Natural killer cell (primary cell): Measurements from ENCODE around the gene SLC47A2. TPM values are rescaled to one million over a fixed set of nuclear protein-coding genes. Genes with fewer than 3 reads are reported as not detected.
A peak's percentile ranks its signal among the peaks of the same experiment; 100 is the strongest.

ENCODE experiments used
- ATAC-seq, 3 donors: fragments of 150-1000 bp in 2 of 3; fragments of 200-7000 bp in 1 of 3; cut with Tn5 transposase; 1 replicate in 1 of 3; 2 replicates in 2 of 3; pipeline ENCODE4 v1.10.0; 2021; ENCODE audit warnings: mild to moderate bottlenecking in 2 of 3, moderate library complexity in 2 of 3
- DNase-seq, 2 donors: peaks; one replicate each; pipeline versions ENCODE4 v3.0.0 to v3.0.0-alpha.2; 2013 to 2021; ENCODE audit warnings: mixed read lengths in 1 of 2
- H3K27ac ChIP-seq: one replicate; pipeline ENCODE4 v1.5.1; 2013; ENCODE audit warnings: mild to moderate bottlenecking, low read length
- H3K27me3 ChIP-seq: one replicate; pipeline ENCODE4 v1.6.1; 2013; ENCODE audit warnings: low read length; ENCODE audit not compliant: control insufficient read depth, insufficient read depth
- H3K36me3 ChIP-seq: one replicate; pipeline ENCODE4 v1.6.1; 2013; ENCODE audit warnings: low read length; ENCODE audit not compliant: control insufficient read depth, insufficient read depth
- H3K4me1 ChIP-seq: one replicate; pipeline ENCODE4 v1.6.1; 2013; ENCODE audit warnings: low read length; ENCODE audit not compliant: control insufficient read depth, insufficient read depth
- H3K4me3 ChIP-seq: one replicate; pipeline ENCODE4 v1.5.1; 2013; ENCODE audit warnings: low read length
- H3K9me3 ChIP-seq: one replicate; pipeline ENCODE4 v1.6.1; 2013; ENCODE audit warnings: low read length; ENCODE audit not compliant: control insufficient read depth, insufficient read depth
- H3K27ac Mint-ChIP-seq, 2 donors: one replicate each; pipeline ENCODE4 v1.8.0; 2022; ENCODE audit warnings: mild to moderate bottlenecking in 2 of 2, mixed read lengths in 2 of 2, moderate library complexity in 1 of 2
- H3K27me3 Mint-ChIP-seq, 2 donors: one replicate each; pipeline ENCODE4 v1.8.0; 2022; ENCODE audit warnings: low read depth in 2 of 2, mixed read lengths in 2 of 2
- H3K36me3 Mint-ChIP-seq: one replicate; pipeline ENCODE4 v1.8.0; 2022; ENCODE audit warnings: mixed read lengths
- H3K4me1 Mint-ChIP-seq, 2 donors: one replicate each; pipeline ENCODE4 v1.8.0; 2022; ENCODE audit warnings: mixed read lengths in 2 of 2
- H3K4me3 Mint-ChIP-seq: one replicate; pipeline ENCODE4 v1.8.0; 2022; ENCODE audit warnings: mild to moderate bottlenecking, moderate library complexity, mixed read lengths
- H3K9me3 Mint-ChIP-seq, 2 donors: one replicate each; pipeline ENCODE4 v1.8.0; 2022; ENCODE audit warnings: mixed read lengths in 2 of 2
- WGBS: methylation state at CpG from one replicate; pipeline ENCODE4 v1.1.7; 2013; ENCODE audit warnings: missing lambda C conversion rate; ENCODE audit not compliant: insufficient coverage; 5-methylcytosine and 5-hydroxymethylcytosine counted together
- intact Hi-C: fragments of 100-400 bp; cut with micrococcal nuclease; formaldehyde crosslinking; loops from one replicate; pipeline ENCODE4 v1.14.2; 2022
- total RNA-seq, 4 donors: library from RNA; stranded (reverse); fragments of 120-200 nt in 1 of 4; gene quantifications; one replicate each; pipeline versions ENCODE4 v1.2.3 to v1.2.4, GENCODE V29; 2013 to 2022
- TF ChIP-seq, protein P1 (sequence below): fragments of 200-600 bp; IDR thresholded peaks from one replicate; pipeline ENCODE4 v1.8.0; 2022; ENCODE audit warnings: antibody characterized with exemption

Gene SLC47A2
- total RNA-seq, 3 donors from 2014 or later (not counting 1 experiment from before 2014, with no cell fraction given) = not detected

DNA sequence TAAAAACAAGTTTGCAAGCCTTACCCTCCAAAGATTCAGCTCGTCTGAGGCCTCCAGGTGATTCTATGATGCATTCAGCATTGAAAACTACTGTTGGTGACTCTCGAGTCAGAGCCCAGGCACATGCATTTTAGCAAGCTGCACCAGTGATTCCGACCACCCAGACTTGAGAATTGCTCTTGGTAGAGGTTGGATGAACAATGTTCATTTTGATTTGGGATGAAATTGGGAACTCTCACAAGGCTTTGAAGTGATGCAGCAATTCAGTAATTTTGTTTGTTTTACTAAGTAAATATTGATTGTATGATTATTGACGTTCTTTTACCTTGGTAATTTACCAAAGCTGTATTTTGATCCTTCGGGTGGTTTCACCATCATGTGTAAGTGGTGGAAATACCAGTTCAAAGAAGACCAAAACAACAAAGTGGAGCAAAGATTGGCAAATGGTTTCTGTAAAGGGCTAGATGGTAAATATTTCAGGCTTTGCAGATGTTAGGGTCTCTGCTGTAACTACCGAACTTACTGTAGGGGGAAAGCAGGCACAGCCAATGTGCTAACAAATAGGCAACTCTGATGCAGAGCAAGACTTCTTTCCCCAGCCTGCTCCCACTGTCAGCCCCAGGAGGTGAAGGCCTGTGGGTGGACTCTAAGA is 56.0 kb downstream of the SLC47A2 start:
- no peaks in the 10 kb centered on the region for H3K9me3 Mint-ChIP-seq
- H3K27me3 Mint-ChIP-seq = no peaks in the 10 kb centered on the region
- peaks cover 25% of the 10 kb centered on the region for H3K36me3 Mint-ChIP-seq
- Histone ChIP-seq H3K4me1 (no peaks in the 10 kb centered on the region), H3K9me3 (no peaks in the 10 kb centered on the region), H3K27me3 (no peaks in the 10 kb centered on the region), H3K4me3 (no peak overlapping the region), H3K36me3 (peaks cover 23% of the 10 kb centered on the region), H3K27ac (no peak overlapping the region)
- TF ChIP-seq, protein P1, sequence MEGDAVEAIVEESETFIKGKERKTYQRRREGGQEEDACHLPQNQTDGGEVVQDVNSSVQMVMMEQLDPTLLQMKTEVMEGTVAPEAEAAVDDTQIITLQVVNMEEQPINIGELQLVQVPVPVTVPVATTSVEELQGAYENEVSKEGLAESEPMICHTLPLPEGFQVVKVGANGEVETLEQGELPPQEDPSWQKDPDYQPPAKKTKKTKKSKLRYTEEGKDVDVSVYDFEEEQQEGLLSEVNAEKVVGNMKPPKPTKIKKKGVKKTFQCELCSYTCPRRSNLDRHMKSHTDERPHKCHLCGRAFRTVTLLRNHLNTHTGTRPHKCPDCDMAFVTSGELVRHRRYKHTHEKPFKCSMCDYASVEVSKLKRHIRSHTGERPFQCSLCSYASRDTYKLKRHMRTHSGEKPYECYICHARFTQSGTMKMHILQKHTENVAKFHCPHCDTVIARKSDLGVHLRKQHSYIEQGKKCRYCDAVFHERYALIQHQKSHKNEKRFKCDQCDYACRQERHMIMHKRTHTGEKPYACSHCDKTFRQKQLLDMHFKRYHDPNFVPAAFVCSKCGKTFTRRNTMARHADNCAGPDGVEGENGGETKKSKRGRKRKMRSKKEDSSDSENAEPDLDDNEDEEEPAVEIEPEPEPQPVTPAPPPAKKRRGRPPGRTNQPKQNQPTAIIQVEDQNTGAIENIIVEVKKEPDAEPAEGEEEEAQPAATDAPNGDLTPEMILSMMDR = no peak
- no peak overlapping the region for H3K27ac Mint-ChIP-seq
- no peak for DNase-seq
- H3K4me1 Mint-ChIP-seq = peaks cover 0 to 19% of the 10 kb centered on the region in 2 donors
- no peak for ATAC-seq
- 96% methylated on average over 6 of the region's 6 CpGs for WGBS
- no peak overlapping the region for H3K4me3 Mint-ChIP-seq
- intact Hi-C loops = no loop called here

DNA sequence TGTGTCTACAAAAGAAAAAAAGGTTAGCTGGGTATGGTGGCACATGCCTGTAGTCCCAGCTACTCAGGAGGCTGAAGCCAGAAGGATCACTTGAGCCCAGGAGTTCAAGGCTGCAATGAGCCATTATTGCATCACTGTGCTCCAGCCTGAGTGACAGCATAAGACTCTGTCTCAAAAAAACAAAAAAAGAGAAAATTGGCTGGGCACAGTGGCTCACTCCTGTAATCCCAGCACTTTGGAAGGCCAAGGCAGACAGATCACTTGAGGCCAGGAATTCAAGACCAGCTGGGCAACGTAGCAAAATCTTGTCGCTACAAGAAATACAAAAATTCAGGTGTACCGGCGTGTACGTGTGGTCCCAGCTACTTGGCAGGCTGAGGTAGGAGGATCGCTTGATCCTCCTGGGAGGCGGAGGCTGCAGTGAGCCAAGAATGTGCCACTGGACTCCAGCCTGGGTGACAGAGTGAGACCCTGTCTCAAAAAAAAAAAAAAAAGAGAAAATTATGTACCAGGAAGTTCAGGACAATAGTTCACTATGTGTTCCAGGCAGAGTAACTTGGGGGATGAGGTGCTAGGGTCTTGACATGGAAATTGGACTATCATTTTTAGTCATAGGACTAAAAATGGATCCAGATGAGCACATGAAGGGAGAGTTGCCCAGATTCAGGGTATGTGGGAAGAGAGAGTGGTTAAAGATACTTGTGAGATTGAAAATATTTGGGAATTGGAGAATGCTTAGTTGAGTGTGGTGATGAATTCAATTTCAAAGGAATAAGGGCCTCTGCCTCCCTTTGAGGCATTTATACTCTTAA is 56.8 kb downstream of the SLC47A2 start:
- no peak for ATAC-seq
- H3K27me3 Mint-ChIP-seq = no peaks in the 10 kb centered on the region
- no peak overlapping the region for H3K4me3 Mint-ChIP-seq
- no peaks in the 10 kb centered on the region for H3K27me3 ChIP-seq
- no peak overlapping the region for H3K27ac Mint-ChIP-seq
- peaks cover 25% of the 10 kb centered on the region for H3K36me3 Mint-ChIP-seq
- H3K9me3 ChIP-seq = no peaks in the 10 kb centered on the region
- no peaks in the 10 kb centered on the region for H3K4me1 ChIP-seq
- no peak overlapping the region for H3K27ac ChIP-seq
- intact Hi-C loops = no loop called here
- H3K4me3 ChIP-seq = no peak overlapping the region
- H3K4me1 Mint-ChIP-seq = peaks cover 0 to 22% of the 10 kb centered on the region in 2 donors
- H3K36me3 ChIP-seq = peaks cover 27% of the 10 kb centered on the region
- H3K9me3 Mint-ChIP-seq = no peaks in the 10 kb centered on the region
- TF ChIP-seq, protein P1 = no peak
- DNase-seq = no peak
- WGBS = 98% methylated on average over 7 of the region's 7 CpGs

GRCh38 chr17:19656851-19657581 is 59.4 kb downstream of the SLC47A2 start:
- no peak overlapping the region for H3K4me3 Mint-ChIP-seq
- H3K27me3 Mint-ChIP-seq = no peaks in the 10 kb centered on the region
- peak overlapping the region in 1 of 2 donors; percentile 74 for H3K27ac Mint-ChIP-seq
- H3K9me3 Mint-ChIP-seq = no peaks in the 10 kb centered on the region
- Histone ChIP-seq H3K27ac (no peak overlapping the region), H3K9me3 (no peaks in the 10 kb centered on the region), H3K36me3 (peaks cover 17% of the 10 kb centered on the region), H3K27me3 (no peaks in the 10 kb centered on the region), H3K4me1 (no peaks in the 10 kb centered on the region), H3K4me3 (no peak overlapping the region)
- intact Hi-C loops = no loop called here
- no peak for ATAC-seq
- peaks cover 0 to 25% of the 10 kb centered on the region in 2 donors for H3K4me1 Mint-ChIP-seq
- no peak for DNase-seq
- TF ChIP-seq, protein P1 = no peak
- 56% methylated on average over 4 of the region's 4 CpGs for WGBS
- peaks cover 15% of the 10 kb centered on the region for H3K36me3 Mint-ChIP-seq
